G401 (cell line): ENCODE results near the gene CDC123. TPM values are rescaled to one million over a fixed set of nuclear protein-coding genes. Genes with fewer than 3 reads are reported as not detected.

Source experiments
- DNase-seq: peaks from one replicate; pipeline ENCODE4 v3.0.0-alpha.2; 2015; ENCODE audit warnings: low spot score
- in situ Hi-C: cut with HindIII; loops from 2 replicates; pipeline ENCODE4 v1.10.0; 2016; ENCODE audit warnings: low sequenced_read_pairs, mixed read lengths
- total RNA-seq: library from RNA; depleted of rRNA; stranded (reverse); fragments of >200 nt; shearing (Covaris generic); gene quantifications from 2 replicates; pipeline ENCODE4 v1.2.3, GENCODE V29; 2014

The CDC123 gene
- total RNA-seq, 1 experiment from 2014 or later, result 237 TPM

DNA sequence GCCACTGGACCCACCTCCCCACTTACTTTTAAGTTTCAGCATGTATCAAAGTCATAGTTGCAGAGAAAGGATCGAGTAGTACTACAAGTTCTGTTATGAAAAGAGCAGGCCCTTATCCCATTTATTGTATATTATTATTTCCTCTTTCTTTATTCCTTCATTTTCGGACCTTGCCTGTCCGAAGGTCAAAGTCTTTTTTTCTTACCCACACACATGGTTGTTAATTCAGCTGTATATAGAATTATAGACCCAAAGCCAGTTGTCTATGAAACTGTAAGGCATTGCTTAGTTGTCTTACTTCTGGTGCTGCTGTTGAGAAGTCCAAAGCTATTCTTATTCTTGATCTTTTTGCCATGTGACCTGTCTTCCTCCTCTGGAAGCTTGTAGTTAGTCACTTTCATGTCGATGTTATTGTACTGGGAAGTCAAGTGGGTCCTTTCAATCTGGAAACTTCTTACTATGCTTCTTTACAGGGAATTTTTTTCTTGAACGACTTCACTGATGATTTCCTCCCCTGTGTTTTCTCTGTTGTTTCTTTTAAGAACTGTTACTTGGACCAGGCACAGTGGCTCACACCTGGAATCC lies 8.6 kb upstream of the CDC123 start:
- in situ Hi-C loops, result no loop called here
- no peak for DNase-seq

DNA sequence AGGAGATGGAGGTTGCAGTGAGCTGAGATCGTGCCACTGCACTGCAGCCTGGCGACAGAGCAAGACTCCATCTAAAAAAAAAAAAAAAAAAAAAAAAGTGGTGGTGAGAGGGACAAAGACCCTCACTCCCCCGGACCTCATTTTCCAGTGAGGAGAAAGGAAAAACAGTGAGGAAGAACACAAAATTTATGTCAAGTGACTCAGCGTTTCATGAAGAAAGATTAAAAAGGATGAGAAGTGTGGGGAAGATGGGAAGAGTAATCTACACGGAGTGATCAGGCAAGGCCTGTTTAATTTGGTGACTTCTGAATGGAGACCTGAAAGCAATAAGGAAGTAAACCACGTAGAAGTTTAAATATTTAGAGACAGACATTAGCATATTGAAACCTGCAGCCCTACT lies 7.3 kb upstream of the CDC123 start:
- DNase-seq, result no peak
- in situ Hi-C loops, result no loop called here

DNA sequence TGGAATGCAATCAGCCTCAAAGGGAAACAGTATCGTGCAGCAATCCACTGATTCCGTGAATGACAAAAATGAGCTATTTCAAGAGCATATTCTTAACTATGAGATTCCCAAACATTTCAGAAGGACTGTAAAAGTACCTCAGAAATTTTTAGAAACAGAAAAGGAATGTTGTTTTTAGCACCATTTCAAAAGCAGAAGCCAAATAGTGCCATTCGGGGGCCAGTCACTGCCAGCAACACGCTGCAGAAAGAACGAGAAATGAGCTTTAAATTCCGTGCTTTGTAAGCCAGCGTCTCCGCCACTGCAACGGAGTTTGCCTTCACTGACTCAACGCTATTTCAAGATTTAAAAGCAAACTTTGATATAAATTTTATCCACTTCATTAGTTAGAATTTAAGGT lies 6.6 kb upstream of the CDC123 start:
- DNase-seq, result no peak
- in situ Hi-C loops, result no loop called here

DNA sequence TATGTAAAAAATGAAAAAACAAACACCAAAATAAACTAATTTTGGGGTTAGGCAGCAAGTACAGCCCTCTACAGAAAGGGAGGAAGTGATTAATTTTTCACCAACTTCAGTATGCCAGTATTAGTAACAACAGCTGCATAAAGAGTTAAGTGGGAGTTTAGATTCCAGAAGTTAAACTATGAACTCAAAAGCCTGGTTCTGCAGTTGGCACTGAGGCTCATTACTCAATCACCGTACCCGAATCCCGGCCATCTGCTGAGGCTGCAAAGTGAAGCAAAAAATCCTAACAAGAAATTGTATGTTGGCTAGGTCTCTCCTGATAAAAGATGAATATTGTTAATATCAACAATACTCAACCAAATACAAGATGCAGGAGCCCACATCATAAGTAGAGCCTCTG lies 4.3 kb upstream of the CDC123 start:
- no peak for DNase-seq
- in situ Hi-C loops, result no loop called here

DNA sequence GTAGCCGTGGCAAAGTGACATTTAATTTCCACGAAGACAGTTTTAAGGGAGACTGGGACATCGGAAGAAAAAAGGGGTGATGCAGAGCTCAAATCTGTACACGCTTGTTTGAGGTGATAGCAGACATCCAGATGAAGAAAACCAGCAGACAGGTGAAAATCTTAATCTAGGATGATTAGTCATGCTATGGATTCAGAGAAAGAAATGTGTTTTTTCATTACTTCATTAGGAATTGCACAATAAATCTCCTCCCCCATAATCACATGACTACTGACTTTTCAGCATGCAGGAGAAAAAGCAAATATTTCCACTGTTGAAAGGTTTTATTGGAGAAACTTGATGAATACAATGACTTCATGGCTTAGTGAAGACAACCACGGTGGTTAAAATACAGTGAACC lies 2.8 kb upstream of the CDC123 start:
- in situ Hi-C loops, result no loop called here
- no peak for DNase-seq

DNA sequence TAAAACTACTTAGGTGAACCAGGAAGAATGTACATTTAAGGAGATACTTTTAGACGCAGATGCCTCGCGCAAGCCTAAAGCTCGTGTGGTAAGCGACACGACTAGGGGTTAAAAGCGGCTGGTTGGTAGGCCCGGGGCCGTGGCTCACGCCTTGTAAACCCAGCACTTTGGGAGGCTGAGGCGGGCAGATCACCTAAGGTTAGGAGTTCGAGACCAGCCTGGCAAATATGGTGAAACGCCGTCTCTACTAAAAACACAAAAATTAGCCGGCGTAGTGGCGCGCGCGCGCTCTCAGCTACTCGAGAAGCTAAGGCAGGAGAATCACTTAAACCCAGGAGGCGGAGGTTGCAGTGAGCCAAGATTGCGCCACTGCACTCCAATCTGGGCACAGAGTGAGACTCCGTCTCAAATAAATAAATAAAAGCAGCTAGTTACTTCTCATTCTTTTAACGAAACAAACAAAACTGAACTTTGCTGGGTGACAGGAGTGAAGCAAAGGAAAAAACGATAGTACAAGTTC lies 1.2 kb upstream of the CDC123 start:
- in situ Hi-C loops, result no loop called here
- DNase-seq, result peak; percentile 34

DNA sequence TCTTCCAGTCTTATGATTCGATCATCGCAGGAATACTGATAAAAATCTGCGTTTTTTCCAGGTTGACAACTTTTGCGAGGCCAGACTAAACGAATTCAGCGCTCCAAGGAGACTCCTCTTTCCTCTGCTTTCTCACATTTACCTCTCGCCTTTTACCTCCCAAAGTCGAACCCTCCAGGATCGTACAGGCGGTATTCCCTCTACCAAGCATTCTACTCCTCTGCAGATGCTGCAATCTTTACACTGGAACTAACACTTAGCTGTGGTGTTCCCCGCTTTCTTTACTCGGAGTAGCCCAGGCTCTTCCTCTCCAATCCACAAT lies 746 bp upstream of the CDC123 start:
- DNase-seq, result no peak
- in situ Hi-C loops, result no loop called here

DNA sequence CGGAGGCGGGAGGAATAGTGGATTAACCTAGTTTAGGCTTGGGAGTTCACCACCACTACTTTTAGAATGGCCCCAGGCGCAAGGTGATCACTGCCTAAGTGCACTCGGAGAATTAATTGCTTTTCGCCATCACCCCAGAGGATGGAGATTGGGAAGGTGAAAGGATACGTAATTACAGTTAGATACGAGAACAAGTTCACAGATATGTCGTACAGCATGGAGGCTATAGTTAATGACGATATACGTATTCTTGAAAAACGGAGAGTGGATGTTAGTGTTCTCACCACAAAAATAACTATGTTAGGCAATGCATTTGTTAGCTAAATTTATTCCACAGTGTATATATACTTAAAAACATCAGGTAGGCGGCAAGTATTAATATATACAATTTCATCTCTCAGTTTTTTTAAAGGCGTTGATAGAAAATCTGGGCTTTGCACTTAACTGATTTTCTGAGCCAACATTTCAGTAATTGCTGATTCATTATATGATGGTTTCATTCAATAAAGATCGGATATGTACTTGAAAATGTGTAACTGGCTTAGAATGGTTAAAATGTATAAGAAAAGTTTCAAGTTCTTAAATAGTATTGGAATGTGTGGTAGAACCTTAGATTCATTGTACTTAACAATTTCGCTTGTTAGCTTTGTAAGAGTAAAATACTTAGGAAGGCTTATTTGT lies 683 bp downstream of the CDC123 start:
- in situ Hi-C loops, result no loop called here
- DNase-seq, result no peak

DNA sequence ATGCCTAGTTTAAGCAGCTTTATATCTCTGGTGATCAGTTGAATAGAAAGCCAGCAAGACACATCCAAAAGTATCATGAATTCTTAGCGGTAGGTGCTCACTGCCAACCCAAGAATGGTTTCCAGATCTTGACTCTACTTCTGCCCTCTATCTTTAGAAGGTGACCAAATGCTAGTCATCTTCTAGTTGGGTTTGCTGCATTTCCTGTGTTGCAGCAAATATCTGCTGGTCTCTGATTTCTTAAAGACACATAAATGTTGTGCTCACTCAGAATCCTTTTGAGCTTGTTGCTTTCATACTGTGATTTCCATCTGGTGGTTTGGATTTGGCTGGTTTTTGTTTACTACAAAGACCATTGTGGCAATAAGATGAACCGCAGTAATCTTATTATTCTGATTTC lies 2.2 kb downstream of the CDC123 start:
- in situ Hi-C loops, result no loop called here

DNA sequence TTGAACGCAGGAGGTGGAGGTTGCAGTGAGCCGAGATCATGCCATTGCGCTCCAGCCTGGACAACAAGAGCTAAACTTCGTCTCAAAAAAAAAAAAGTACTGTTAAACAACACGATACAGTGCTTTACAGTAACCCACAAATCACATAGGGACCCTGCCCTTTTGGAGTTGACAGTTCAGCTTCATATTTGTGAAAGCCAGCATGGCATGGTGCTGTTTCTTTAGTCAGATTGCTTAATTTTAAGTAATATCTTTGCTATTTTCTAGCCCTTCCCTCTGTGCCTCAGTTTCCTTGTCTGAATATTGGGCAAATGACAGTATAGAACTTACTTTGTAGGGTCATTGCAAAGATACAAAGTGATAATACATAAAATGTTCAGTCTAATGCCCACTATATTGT lies 4.9 kb downstream of the CDC123 start:
- no peak for DNase-seq
- in situ Hi-C loops, result no loop called here

More for the DNA sequence above, 2.2 kb downstream of the CDC123 start:
- DNase-seq, result no peak

DNA sequence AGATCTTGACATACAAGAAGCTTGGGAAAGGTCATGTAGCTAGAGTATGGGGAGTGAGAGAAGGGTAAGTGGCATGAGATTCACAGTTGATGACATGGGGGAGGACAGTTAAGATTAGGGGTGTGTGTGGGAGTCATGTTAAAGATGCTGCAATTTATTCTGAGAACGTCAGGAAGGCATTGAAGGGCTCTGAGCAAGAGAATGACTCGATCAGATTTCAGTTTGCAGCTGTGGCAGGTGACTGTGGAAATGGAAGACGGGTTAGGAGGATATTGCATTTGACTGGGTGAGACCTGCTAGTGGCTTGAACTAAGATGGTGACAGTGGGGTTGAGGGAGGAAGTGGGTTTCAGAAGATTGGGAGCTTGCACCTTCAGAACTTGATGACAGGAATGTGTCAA lies 5.6 kb downstream of the CDC123 start:
- DNase-seq, result no peak

DNA sequence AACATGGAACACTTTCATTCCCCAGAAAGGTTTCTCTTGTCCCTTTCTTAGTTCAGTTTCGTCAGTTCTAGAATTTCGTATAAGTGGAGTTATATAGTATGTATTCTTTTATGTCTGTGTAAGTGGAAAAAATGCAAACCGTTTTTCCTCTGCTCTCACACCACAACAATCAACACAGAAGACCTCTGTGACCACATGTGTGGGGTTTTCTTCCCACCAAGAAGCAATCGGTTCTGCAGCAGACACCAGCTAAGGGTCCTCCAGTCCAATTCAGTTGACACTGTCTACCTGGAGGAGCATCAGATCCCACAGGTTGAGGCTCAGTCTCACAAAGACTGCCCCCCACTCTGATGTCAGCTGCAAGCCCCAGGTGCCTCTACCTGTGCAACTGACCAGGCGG lies 6.2 kb downstream of the CDC123 start:
- in situ Hi-C loops, result no loop called here
- no peak for DNase-seq

More for the DNA sequence above, 5.6 kb downstream of the CDC123 start:
- in situ Hi-C loops, result no loop called here

DNA sequence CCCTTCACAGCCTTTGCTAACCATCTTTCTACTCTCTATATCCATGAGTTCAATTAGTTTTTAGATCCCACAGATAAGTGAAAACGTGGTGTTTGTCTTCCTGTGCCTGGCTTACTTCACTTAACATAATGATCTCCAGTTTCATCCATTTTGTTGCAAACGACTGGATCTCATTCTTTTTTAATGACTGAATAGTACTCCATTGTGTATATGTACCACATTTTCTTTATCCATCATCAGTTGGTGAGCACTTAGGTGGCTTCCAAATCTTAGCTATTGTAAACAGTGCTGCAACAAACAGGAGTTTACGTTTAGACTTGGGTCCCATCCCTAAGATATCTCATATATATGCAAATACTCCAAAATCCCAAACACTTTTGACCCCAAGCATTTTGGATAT lies 9.1 kb downstream of the CDC123 start:
- no peak for DNase-seq
- in situ Hi-C loops, result no loop called here

DNA sequence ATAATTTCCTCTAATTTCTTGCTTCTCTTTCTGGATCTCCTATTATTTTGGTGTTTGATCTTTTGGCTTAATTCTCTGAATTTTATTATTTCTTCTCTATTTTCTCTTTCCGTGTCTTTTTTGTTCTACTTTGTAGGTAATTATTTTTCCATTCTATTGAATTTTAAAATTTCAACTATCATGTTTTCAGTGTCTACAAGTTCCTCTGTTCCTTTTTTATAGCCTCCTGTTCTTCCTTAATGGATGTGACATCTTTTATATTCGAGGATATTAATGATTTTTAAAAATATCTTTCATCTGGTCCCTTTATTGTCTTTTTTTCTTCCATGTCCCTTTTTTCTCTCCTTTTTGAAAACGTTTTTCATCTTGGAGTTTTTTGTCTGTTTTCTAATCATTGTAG lies 11.1 kb downstream of the CDC123 start:
- in situ Hi-C loops, result no loop called here
- DNase-seq, result no peak

DNA sequence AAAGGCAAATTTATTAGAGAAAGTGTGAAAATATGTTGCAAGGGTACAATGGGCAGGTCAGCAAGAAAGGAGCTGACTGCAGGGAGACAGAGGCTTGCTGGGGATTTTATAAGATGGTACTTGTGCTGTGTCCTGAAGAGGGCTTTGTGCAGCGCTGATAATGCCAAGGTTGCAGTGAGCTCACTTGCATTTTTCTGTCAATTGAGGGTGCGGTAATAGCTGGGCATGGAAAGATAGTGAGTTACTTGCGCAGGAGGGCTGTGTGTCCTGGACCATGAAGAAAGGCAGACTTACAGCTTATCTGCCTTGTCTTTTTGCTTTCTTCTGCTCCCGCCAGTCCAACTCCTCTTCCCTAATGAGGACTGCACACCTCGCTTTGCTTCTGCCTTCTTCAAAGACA lies 12.5 kb downstream of the CDC123 start:
- in situ Hi-C loops, result no loop called here
- no peak for DNase-seq

DNA sequence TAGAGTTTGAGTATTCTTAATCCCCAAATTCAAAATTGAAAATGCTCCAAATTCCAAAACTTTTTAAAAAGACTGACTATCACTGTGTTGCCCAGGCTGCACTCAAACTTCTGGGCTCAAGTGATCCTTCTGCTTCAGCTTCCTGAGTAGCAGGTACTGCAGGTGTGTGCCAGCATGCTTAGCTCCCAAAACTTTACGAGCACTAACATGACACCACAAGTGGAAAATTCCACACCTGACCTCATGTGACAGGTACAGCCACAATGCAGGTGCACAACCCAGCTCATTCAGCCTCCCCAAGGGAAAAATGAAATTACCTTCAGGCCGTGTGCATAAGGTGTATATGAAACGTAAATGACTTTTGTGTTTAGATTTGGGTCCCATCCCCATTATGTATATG lies 16.5 kb downstream of the CDC123 start:
- DNase-seq, result no peak
- in situ Hi-C loops, result no loop called here

DNA sequence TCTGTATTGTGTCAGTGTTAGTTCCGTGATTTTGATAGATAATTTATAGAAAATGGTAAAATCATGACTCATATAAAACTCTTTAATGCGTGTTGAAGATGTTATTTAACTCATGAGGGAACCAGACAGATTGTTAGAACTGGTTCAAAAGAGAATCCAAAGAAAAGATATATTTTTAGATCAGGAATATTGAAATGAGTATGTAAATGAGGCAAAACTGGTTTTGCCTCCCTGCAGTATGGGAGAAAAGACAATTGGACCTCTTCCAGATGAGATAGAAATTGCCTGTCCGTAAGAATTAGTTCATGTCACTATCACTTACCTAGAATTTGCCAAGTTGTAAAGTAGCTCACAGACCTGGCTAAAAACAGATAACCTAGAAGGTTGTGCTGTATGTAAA lies 17.6 kb downstream of the CDC123 start:
- DNase-seq, result no peak
- in situ Hi-C loops, result no loop called here

DNA sequence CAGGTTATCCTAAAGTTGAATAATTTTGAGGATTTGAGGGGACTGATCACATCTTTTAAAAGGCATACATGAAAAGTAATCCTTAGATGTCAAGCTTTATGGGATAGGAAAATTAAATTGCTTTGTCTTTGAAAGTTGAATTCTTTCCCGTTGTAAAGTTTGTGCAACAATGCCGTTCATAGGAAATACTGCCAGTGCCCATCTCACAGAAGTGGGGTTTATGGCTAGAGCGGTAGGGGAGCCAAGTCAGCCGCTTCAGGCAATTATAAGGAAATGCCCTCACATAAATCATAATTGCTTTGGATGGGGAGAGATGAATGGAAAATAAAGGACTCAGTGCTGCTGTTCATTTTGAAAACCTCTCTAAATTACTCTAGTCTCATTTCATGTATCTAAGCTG lies 18.1 kb downstream of the CDC123 start:
- no peak for DNase-seq
- in situ Hi-C loops, result no loop called here

DNA sequence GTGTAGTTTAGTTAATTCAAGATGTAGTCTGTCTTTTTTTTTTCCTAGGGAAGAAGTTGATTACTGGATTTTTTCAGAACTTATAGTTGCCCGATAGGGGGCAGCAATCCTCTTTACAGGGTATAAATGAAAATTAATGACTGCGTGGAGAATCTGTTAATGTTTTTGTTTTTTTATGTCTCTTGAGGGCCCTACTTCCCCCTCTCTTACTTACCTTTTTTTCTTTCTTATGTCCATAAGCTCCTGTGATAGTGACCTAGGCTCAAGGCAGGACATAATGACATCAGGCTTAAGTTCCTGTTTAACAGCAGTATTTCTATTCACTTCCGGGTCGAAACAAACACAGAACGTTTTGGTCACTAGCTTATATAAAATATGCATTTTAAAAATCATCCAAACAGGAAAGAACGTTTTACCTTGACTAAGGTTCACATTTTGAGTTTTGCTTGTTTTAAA lies 18.8 kb downstream of the CDC123 start:
- peak; percentile 65 for DNase-seq
- in situ Hi-C loops, result no loop called here

DNA sequence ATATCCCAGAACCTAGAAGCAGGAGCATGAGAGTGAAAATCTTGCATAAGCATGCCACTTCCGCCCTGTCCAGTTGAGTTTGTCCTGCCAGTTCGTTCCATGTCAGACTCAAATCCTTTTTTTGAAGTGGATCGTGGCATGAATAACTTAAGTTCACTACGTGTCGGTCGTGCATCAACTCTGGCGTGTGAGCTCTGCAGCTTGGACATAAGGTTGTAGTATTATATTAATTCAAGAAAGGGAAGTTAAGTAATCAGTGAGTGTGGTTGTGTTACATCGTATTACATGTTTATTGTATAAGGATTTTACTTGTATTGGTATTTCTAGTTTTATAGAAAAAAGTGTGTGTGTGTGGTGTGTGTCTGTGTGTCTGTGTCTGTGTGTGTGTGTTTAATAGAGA lies 23.0 kb downstream of the CDC123 start:
- in situ Hi-C loops, result no loop called here
- DNase-seq, result no peak
